Measurements from ENCODE around the gene COBL.

The COBL gene

GRCh38 chr7:51189777-51190176 lies 126.8 kb downstream of the COBL start:
- H3K4me1 Mint-ChIP-seq: no peaks in the 10 kb centered on the region
- peaks cover 11% of the 10 kb centered on the region for H3K27me3 Mint-ChIP-seq
- H3K9me3 Mint-ChIP-seq: no peaks in the 10 kb centered on the region
- no peaks in the 10 kb centered on the region for H3K36me3 Mint-ChIP-seq (ENCODE audit: insufficient read depth)
- H3K4me3 Mint-ChIP-seq: no peak overlapping the region
- DNase-seq (ENCODE audit: low spot score in 2 of 2) (no peak), ATAC-seq (replicated peaks; ENCODE audit: extremely low read depth, poor library complexity, severe bottlenecking) (no peak)
- no peak overlapping the region for H3K27ac Mint-ChIP-seq (ENCODE audit: low read depth)

- Mint-ChIP-seq H3K4me3 (no peak overlapping the region), H3K4me1 (no peaks in the 10 kb centered on the region), H3K36me3 (ENCODE audit: insufficient read depth) (no peaks in the 10 kb centered on the region), H3K9me3 (no peaks in the 10 kb centered on the region), H3K27ac (ENCODE audit: low read depth) (no peak overlapping the region), H3K27me3 (peaks cover 13% of the 10 kb centered on the region)
- ATAC-seq (replicated peaks; ENCODE audit: extremely low read depth, poor library complexity, severe bottlenecking): no peak
- DNase-seq (ENCODE audit: low spot score in 2 of 2): no peak
Measured at GRCh38 chr7:51188987-51189386, 127.6 kb downstream of the COBL start.

GRCh38 chr7:51187941-51188340 lies 128.7 kb downstream of the COBL start:
- H3K4me1 Mint-ChIP-seq: no peaks in the 10 kb centered on the region
- H3K36me3 Mint-ChIP-seq (ENCODE audit: insufficient read depth): no peaks in the 10 kb centered on the region
- ATAC-seq (replicated peaks; ENCODE audit: extremely low read depth, poor library complexity, severe bottlenecking) (no peak), DNase-seq (ENCODE audit: low spot score in 2 of 2) (no peak)
- H3K27ac Mint-ChIP-seq (ENCODE audit: low read depth): no peak overlapping the region
- no peaks in the 10 kb centered on the region for H3K9me3 Mint-ChIP-seq
- H3K4me3 Mint-ChIP-seq: no peak overlapping the region
- H3K27me3 Mint-ChIP-seq: peaks cover 16% of the 10 kb centered on the region

GRCh38 chr7:51186531-51186930 lies 130.1 kb downstream of the COBL start:
- Mint-ChIP-seq H3K4me3 (no peak overlapping the region), H3K9me3 (no peaks in the 10 kb centered on the region), H3K27me3 (peaks cover 21% of the 10 kb centered on the region), H3K4me1 (no peaks in the 10 kb centered on the region), H3K36me3 (ENCODE audit: insufficient read depth) (no peaks in the 10 kb centered on the region), H3K27ac (ENCODE audit: low read depth) (no peak overlapping the region)
- DNase-seq (ENCODE audit: low spot score in 2 of 2) (no peak), ATAC-seq (replicated peaks; ENCODE audit: extremely low read depth, poor library complexity, severe bottlenecking) (no peak)

GRCh38 chr7:51182636-51183166 lies 133.9 kb downstream of the COBL start:
- Mint-ChIP-seq H3K9me3 (no peaks in the 10 kb centered on the region), H3K4me1 (no peaks in the 10 kb centered on the region), H3K4me3 (no peak overlapping the region), H3K27ac (ENCODE audit: low read depth) (no peak overlapping the region), H3K27me3 (peaks cover 21% of the 10 kb centered on the region), H3K36me3 (ENCODE audit: insufficient read depth) (no peaks in the 10 kb centered on the region)
- DNase-seq (ENCODE audit: low spot score in 2 of 2) (no peak), ATAC-seq (replicated peaks; ENCODE audit: extremely low read depth, poor library complexity, severe bottlenecking) (no peak)

GRCh38 chr7:51180092-51180491 lies 136.5 kb downstream of the COBL start:
- H3K27me3 Mint-ChIP-seq: peaks cover 29% of the 10 kb centered on the region
- no peaks in the 10 kb centered on the region for H3K4me1 Mint-ChIP-seq
- ATAC-seq (replicated peaks; ENCODE audit: extremely low read depth, poor library complexity, severe bottlenecking): no peak
- no peak overlapping the region for H3K4me3 Mint-ChIP-seq
- H3K27ac Mint-ChIP-seq (ENCODE audit: low read depth): no peak overlapping the region
- H3K36me3 Mint-ChIP-seq (ENCODE audit: insufficient read depth): no peaks in the 10 kb centered on the region
- no peak for DNase-seq (ENCODE audit: low spot score in 2 of 2)
- H3K9me3 Mint-ChIP-seq: no peaks in the 10 kb centered on the region

GRCh38 chr7:51175992-51176388 lies 140.6 kb downstream of the COBL start:
- ATAC-seq (replicated peaks; ENCODE audit: extremely low read depth, poor library complexity, severe bottlenecking): no peak
- H3K9me3 Mint-ChIP-seq: no peaks in the 10 kb centered on the region

GRCh38 chr7:51175316-51175991 lies 141.2 kb downstream of the COBL start:
- DNase-seq (ENCODE audit: low spot score in 2 of 2) (no peak), ATAC-seq (replicated peaks; ENCODE audit: extremely low read depth, poor library complexity, severe bottlenecking) (no peak)
- H3K4me1 Mint-ChIP-seq: no peaks in the 10 kb centered on the region
- no peaks in the 10 kb centered on the region for H3K36me3 Mint-ChIP-seq (ENCODE audit: insufficient read depth)
- H3K27me3 Mint-ChIP-seq: peaks cover 41% of the 10 kb centered on the region
- H3K4me3 Mint-ChIP-seq: no peak overlapping the region
- no peaks in the 10 kb centered on the region for H3K9me3 Mint-ChIP-seq
- H3K27ac Mint-ChIP-seq (ENCODE audit: low read depth): no peak overlapping the region

More at GRCh38 chr7:51175992-51176388, 140.6 kb downstream of the COBL start:
- Mint-ChIP-seq H3K4me3 (no peak overlapping the region), H3K27ac (ENCODE audit: low read depth) (no peak overlapping the region), H3K36me3 (ENCODE audit: insufficient read depth) (no peaks in the 10 kb centered on the region), H3K27me3 (peaks cover 41% of the 10 kb centered on the region), H3K4me1 (no peaks in the 10 kb centered on the region)
- DNase-seq (ENCODE audit: low spot score in 2 of 2): no peak

- H3K27ac Mint-ChIP-seq (ENCODE audit: low read depth): no peak overlapping the region
- H3K9me3 Mint-ChIP-seq: no peaks in the 10 kb centered on the region
- ATAC-seq (replicated peaks; ENCODE audit: extremely low read depth, poor library complexity, severe bottlenecking): no peak
- H3K27me3 Mint-ChIP-seq: peaks cover 48% of the 10 kb centered on the region
- H3K36me3 Mint-ChIP-seq (ENCODE audit: insufficient read depth): no peaks in the 10 kb centered on the region
- DNase-seq (ENCODE audit: low spot score in 2 of 2): no peak
- H3K4me3 Mint-ChIP-seq: no peak overlapping the region
- no peaks in the 10 kb centered on the region for H3K4me1 Mint-ChIP-seq
Measured at GRCh38 chr7:51165337-51165736, 151.3 kb downstream of the COBL start.

GRCh38 chr7:51162724-51163329 lies 153.8 kb downstream of the COBL start:
- Mint-ChIP-seq H3K4me1 (no peaks in the 10 kb centered on the region), H3K27ac (ENCODE audit: low read depth) (no peak overlapping the region), H3K9me3 (no peaks in the 10 kb centered on the region), H3K36me3 (ENCODE audit: insufficient read depth) (no peaks in the 10 kb centered on the region), H3K27me3 (peaks cover 60% of the 10 kb centered on the region), H3K4me3 (no peak overlapping the region)
- ATAC-seq (replicated peaks; ENCODE audit: extremely low read depth, poor library complexity, severe bottlenecking) (peak; percentile 72), DNase-seq (ENCODE audit: low spot score in 2 of 2) (peak; percentile 24 to 40)

GRCh38 chr7:51161937-51162336 lies 154.7 kb downstream of the COBL start:
- no peak for DNase-seq (ENCODE audit: low spot score in 2 of 2)
- H3K27ac Mint-ChIP-seq (ENCODE audit: low read depth): no peak overlapping the region
- no peaks in the 10 kb centered on the region for H3K36me3 Mint-ChIP-seq (ENCODE audit: insufficient read depth)
- H3K27me3 Mint-ChIP-seq: peaks cover 61% of the 10 kb centered on the region
- no peak overlapping the region for H3K4me3 Mint-ChIP-seq
- ATAC-seq (replicated peaks; ENCODE audit: extremely low read depth, poor library complexity, severe bottlenecking): no peak
- no peaks in the 10 kb centered on the region for H3K9me3 Mint-ChIP-seq
- no peaks in the 10 kb centered on the region for H3K4me1 Mint-ChIP-seq

GRCh38 chr7:51160990-51161615 lies 155.5 kb downstream of the COBL start:
- Mint-ChIP-seq H3K4me1 (no peaks in the 10 kb centered on the region), H3K36me3 (ENCODE audit: insufficient read depth) (no peaks in the 10 kb centered on the region), H3K27ac (ENCODE audit: low read depth) (no peak overlapping the region), H3K9me3 (no peaks in the 10 kb centered on the region), H3K4me3 (no peak overlapping the region), H3K27me3 (peaks cover 56% of the 10 kb centered on the region)
- peak; percentile 17 to 19 for DNase-seq (ENCODE audit: low spot score in 2 of 2)
- no peak for ATAC-seq (replicated peaks; ENCODE audit: extremely low read depth, poor library complexity, severe bottlenecking)

- ATAC-seq (replicated peaks; ENCODE audit: extremely low read depth, poor library complexity, severe bottlenecking): no peak
- H3K27me3 Mint-ChIP-seq: peaks cover 49% of the 10 kb centered on the region
Measured at GRCh38 chr7:51160411-51160810, 156.2 kb downstream of the COBL start.

More at GRCh38 chr7:51160411-51160810, 156.2 kb downstream of the COBL start:
- Mint-ChIP-seq H3K9me3 (no peaks in the 10 kb centered on the region), H3K4me1 (no peaks in the 10 kb centered on the region), H3K27ac (ENCODE audit: low read depth) (no peak overlapping the region), H3K36me3 (ENCODE audit: insufficient read depth) (no peaks in the 10 kb centered on the region), H3K4me3 (no peak overlapping the region)
- DNase-seq (ENCODE audit: low spot score in 2 of 2): no peak
